ENCODE measurements around the gene SHOC2.

DNA sequence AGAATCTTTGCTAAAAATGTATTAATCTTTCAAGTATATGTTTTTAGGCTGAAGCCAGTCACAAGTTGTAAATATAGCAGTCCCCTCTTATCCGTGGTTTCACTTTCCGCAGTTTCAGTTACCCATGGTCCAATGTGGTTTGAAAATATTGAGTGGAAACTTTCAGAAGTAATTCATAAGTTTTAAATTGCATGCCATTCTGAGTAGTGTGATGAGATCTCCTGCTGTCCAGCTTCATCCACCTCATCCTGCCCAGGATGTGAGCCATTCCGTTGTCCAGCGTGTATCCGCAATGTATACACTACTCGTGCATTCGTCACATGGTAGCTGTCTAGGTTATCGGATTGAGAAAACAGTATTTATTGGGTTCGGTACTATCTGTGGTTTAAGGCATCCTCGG, 35.5 kb upstream of the SHOC2 start:
- TF ChIP-seq, protein P1, sequence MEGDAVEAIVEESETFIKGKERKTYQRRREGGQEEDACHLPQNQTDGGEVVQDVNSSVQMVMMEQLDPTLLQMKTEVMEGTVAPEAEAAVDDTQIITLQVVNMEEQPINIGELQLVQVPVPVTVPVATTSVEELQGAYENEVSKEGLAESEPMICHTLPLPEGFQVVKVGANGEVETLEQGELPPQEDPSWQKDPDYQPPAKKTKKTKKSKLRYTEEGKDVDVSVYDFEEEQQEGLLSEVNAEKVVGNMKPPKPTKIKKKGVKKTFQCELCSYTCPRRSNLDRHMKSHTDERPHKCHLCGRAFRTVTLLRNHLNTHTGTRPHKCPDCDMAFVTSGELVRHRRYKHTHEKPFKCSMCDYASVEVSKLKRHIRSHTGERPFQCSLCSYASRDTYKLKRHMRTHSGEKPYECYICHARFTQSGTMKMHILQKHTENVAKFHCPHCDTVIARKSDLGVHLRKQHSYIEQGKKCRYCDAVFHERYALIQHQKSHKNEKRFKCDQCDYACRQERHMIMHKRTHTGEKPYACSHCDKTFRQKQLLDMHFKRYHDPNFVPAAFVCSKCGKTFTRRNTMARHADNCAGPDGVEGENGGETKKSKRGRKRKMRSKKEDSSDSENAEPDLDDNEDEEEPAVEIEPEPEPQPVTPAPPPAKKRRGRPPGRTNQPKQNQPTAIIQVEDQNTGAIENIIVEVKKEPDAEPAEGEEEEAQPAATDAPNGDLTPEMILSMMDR (conservative IDR thresholded peaks at IDR 0.05 in 1 of 2, IDR thresholded peaks at IDR 0.05 in 1 of 2; ENCODE audit: low read depth in 1 of 2, low read length in 2 of 2): no peak
- no peak for TF ChIP-seq EZH2 (IDR thresholded peaks at IDR 0.05; ENCODE audit: low read length, missing control alignments)
